ENCODE measurements around the gene PRPSAP1. TPM values are rescaled to one million over a fixed set of nuclear protein-coding genes. Genes with fewer than 3 reads are reported as not detected.

Gene PRPSAP1
- total RNA-seq, 1 experiment from 2014 or later = 63.3 TPM

GRCh38 chr17:76278952-76279741, 74.6 kb downstream of the PRPSAP1 start:
- H3F3A ChIP-seq (ENCODE audit: insufficient read depth, low read depth) = peaks cover 4% of the 10 kb centered on the region
- no peaks in the 10 kb centered on the region for H3K9me2 ChIP-seq (ENCODE audit: insufficient read depth)
- H2AFZ ChIP-seq = no peak overlapping the region
- no peak overlapping the region for H3K27ac ChIP-seq
- no peaks in the 10 kb centered on the region for H4K20me1 ChIP-seq (ENCODE audit: insufficient read depth)
- intact Hi-C loops (cut with micrococcal nuclease; ENCODE audit: unreplicated experiment) = loop anchor here (1.0 to 10.0 kb wide), 5 partner anchors 97 to 504 kb away; partner anchors contain the start of gene MRPL38
- peaks cover 15% of the 10 kb centered on the region for H3K4me1 ChIP-seq (replicated peaks; ENCODE audit: insufficient read depth)
- DNase-seq = peak; percentile 47 to 83
- no peaks in the 10 kb centered on the region for H3K9me3 ChIP-seq (ENCODE audit: insufficient read depth, low read depth)
- no peaks in the 10 kb centered on the region for H3K36me3 ChIP-seq (ENCODE audit: low read depth)
- TF ChIP-seq CTCF (conservative IDR thresholded peaks at IDR 0.05) (peak; percentile 94), EZH2 (IDR thresholded peaks at IDR 0.05; ENCODE audit: low read depth) (no peak)
- no peak overlapping the region for H3K4me3 ChIP-seq
- ChIA-PET CTCF (interaction anchor here (0.5 to 1.3 kb wide), 13 partner anchors 15 to 280 kb away, joined by 3 to 5 read pairs (median 3); no protein-coding TSS in a partner anchor), POLR2A (ENCODE audit: unreplicated experiment) (interaction anchor here (0.6 kb wide), 1 partner anchor 301 kb away, joined by 5 read pairs; no protein-coding TSS in a partner anchor)
- H3K4me2 ChIP-seq = no peak overlapping the region
- no peaks in the 10 kb centered on the region for H3K79me2 ChIP-seq (ENCODE audit: low read depth)
- H3K27me3 ChIP-seq (ENCODE audit: insufficient read depth, low read depth) = no peaks in the 10 kb centered on the region
- BruUV-seq (replicated peaks) = no TSS peak

- Histone ChIP-seq H3K27ac (no peak overlapping the region), H4K20me1 (ENCODE audit: insufficient read depth) (no peaks in the 10 kb centered on the region), H3K79me2 (ENCODE audit: low read depth) (no peaks in the 10 kb centered on the region), H3K9me2 (ENCODE audit: insufficient read depth) (no peaks in the 10 kb centered on the region), H3K27me3 (ENCODE audit: insufficient read depth, low read depth) (no peaks in the 10 kb centered on the region), H3K4me3 (no peak overlapping the region), H3K36me3 (ENCODE audit: low read depth) (no peaks in the 10 kb centered on the region), H3F3A (ENCODE audit: insufficient read depth, low read depth) (peaks cover 4% of the 10 kb centered on the region), H3K9me3 (ENCODE audit: insufficient read depth, low read depth) (no peaks in the 10 kb centered on the region), H3K4me1 (replicated peaks; ENCODE audit: insufficient read depth) (peaks cover 15% of the 10 kb centered on the region), H3K4me2 (no peak overlapping the region), H2AFZ (no peak overlapping the region)
- intact Hi-C loops (cut with micrococcal nuclease; ENCODE audit: unreplicated experiment) = loop anchor here (5.0 to 10.0 kb wide), 4 partner anchors 96 to 504 kb away; partner anchors contain the start of gene MRPL38
- BruUV-seq (replicated peaks) = no TSS peak
- no peak for DNase-seq
- no peak for TF ChIP-seq EZH2 (IDR thresholded peaks at IDR 0.05; ENCODE audit: low read depth)
- no peak for TF ChIP-seq CTCF (conservative IDR thresholded peaks at IDR 0.05)
- POLR2A ChIA-PET (ENCODE audit: unreplicated experiment) = interaction anchor here (0.5 to 0.8 kb wide), 2 partner anchors 23 to 132 kb away, joined by 3 to 6 read pairs; no protein-coding TSS in a partner anchor
- CTCF ChIA-PET = interaction anchor here (0.5 to 0.6 kb wide), 2 partner anchors 173 to 223 kb away, joined by 3 to 4 read pairs; no protein-coding TSS in a partner anchor
These were observed 75.3 kb downstream of the PRPSAP1 start for GRCh38 chr17:76278268-76278908.
